ENCODE results near the gene FYB2. TPM values are rescaled to one million over a fixed set of nuclear protein-coding genes. Genes with fewer than 3 reads are reported as not detected.

FYB2 gene
- total and polyA plus RNA-seq, 10 of the 15 experiments (the other 5 are each of a cell fraction or from before 2014, with no cell fraction given), result 0.04 to 0.16 (median 0.05) TPM; not detected in 4

DNA sequence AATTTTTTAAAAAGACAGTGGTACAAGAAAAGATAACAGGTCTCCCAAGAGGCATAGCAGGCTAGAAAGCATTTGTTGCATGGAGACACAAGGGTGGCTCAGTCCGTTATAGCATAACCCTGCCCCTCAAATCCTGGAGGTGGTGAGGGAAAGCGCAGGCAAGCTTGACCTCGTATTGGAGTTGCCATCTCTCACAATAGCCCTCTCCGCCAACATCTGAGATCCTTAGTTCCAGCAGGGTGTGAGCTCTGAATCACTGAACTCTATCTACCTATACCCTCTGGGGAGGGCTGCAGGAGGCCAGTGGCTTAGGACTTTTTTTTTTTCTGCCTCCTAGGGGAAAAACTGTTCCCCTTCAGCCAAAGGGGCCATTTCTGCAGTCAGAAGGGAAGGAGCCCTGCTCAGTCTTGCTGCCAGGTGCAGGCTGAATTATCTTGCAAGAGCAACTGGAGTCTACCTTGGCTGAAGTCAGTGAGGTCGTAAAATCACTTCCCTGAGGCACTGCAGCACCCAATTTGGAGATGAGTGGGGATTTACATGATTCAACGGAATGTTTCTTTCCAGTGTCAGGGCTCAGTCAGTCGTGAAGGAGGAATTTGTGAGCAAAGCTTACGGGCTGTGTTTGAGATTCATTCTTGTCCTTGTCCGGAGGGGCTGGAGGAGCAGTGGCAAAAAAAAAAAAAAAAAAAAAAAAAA is 18.2 kb upstream of the FYB2 start:
- RAD21 ChIA-PET (ENCODE audit: unreplicated experiment), result no interaction called here
- TF ChIP-seq CBX3 (IDR thresholded peaks at IDR 0.05; ENCODE audit: borderline replicate concordance, low read depth) (no peak), BCL11A (IDR thresholded peaks at IDR 0.05; ENCODE audit: low read depth, low read length) (no peak), ZNF622 (IDR thresholded peaks at IDR 0.05) (no peak), YBX1 (IDR thresholded peaks at IDR 0.05) (no peak)
- TF ChIP-seq, protein P1, sequence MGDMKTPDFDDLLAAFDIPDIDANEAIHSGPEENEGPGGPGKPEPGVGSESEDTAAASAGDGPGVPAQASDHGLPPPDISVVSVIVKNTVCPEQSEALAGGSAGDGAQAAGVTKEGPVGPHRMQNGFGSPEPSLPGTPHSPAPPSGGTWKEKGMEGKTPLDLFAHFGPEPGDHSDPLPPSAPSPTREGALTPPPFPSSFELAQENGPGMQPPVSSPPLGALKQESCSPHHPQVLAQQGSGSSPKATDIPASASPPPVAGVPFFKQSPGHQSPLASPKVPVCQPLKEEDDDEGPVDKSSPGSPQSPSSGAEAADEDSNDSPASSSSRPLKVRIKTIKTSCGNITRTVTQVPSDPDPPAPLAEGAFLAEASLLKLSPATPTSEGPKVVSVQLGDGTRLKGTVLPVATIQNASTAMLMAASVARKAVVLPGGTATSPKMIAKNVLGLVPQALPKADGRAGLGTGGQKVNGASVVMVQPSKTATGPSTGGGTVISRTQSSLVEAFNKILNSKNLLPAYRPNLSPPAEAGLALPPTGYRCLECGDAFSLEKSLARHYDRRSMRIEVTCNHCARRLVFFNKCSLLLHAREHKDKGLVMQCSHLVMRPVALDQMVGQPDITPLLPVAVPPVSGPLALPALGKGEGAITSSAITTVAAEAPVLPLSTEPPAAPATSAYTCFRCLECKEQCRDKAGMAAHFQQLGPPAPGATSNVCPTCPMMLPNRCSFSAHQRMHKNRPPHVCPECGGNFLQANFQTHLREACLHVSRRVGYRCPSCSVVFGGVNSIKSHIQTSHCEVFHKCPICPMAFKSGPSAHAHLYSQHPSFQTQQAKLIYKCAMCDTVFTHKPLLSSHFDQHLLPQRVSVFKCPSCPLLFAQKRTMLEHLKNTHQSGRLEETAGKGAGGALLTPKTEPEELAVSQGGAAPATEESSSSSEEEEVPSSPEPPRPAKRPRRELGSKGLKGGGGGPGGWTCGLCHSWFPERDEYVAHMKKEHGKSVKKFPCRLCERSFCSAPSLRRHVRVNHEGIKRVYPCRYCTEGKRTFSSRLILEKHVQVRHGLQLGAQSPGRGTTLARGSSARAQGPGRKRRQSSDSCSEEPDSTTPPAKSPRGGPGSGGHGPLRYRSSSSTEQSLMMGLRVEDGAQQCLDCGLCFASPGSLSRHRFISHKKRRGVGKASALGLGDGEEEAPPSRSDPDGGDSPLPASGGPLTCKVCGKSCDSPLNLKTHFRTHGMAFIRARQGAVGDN (IDR thresholded peaks at IDR 0.05), result no peak
- TF ChIP-seq, protein P2, sequence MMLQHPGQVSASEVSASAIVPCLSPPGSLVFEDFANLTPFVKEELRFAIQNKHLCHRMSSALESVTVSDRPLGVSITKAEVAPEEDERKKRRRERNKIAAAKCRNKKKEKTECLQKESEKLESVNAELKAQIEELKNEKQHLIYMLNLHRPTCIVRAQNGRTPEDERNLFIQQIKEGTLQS (IDR thresholded peaks at IDR 0.05; ENCODE audit: borderline replicate concordance, extremely low read depth, low read depth, low read length), result no peak
- no TSS peak for BruUV-seq (replicated peaks)

More for the DNA sequence above, 18.2 kb upstream of the FYB2 start:
- H3K27ac ChIP-seq (ENCODE audit: control insufficient read depth, insufficient read depth), result no peak overlapping the region
- H3K9me3 ChIP-seq (replicated peaks; ENCODE audit: control insufficient read depth, insufficient read depth, low read length), result no peaks in the 10 kb centered on the region
- intact Hi-C loops (cut with micrococcal nuclease; ENCODE audit: unreplicated experiment) (loop anchor here (5.0 kb wide), 1 partner anchor 1195 kb away; no protein-coding TSS in a partner anchor), in situ Hi-C loops (cut with MboI) (loop anchor here (25.0 kb wide), 1 partner anchor 1725 kb away; no protein-coding TSS in a partner anchor)
- no peak overlapping the region for H2AFZ ChIP-seq (ENCODE audit: control insufficient read depth, low read depth, low read length)
- no peak overlapping the region for H3K4me2 ChIP-seq (ENCODE audit: control insufficient read depth, insufficient read depth)
- ChIA-PET CTCF (interaction anchor here (1.0 kb wide), 2 partner anchors 131 to 1815 kb away, joined by 3 read pairs; no protein-coding TSS in a partner anchor), POLR2A (interaction anchor here (0.6 kb wide), 1 partner anchor 1521 kb away, joined by 3 read pairs; no protein-coding TSS in a partner anchor), SMC1A (ENCODE audit: uncharacterized antibody, unreplicated experiment) (interaction anchor here (0.9 kb wide), 2 partner anchors 17 to 509 kb away, joined by 3 to 5 read pairs; no protein-coding TSS in a partner anchor)
- H3K4me3 ChIP-seq, result no peak overlapping the region
- no peak overlapping the region for H3K9ac ChIP-seq (ENCODE audit: control insufficient read depth, insufficient read depth, low read length)
- H3K79me2 ChIP-seq (ENCODE audit: control insufficient read depth, insufficient read depth, low read length), result no peaks in the 10 kb centered on the region
- ATAC-seq, result no peak
- no peaks in the 10 kb centered on the region for H4K20me1 ChIP-seq (ENCODE audit: control insufficient read depth, insufficient read depth)
- no peak for FAIRE-seq
- no peak for DNase-seq (ENCODE audit: low read depth, low spot score)
- H3K27me3 ChIP-seq (replicated peaks in 1 of 2; ENCODE audit: control insufficient read depth in 2 of 2, insufficient read depth in 2 of 2, low read length in 1 of 2), result no peaks in the 10 kb centered on the region; a peak in 1 of 4 replicates
- WGBS (ENCODE audit: insufficient coverage, insufficient replicate concordance, low lambda C conversion rate, missing lambda C conversion rate), result 25% methylated on average over 9 of the region's 9 CpGs
- H3K36me3 ChIP-seq (ENCODE audit: control insufficient read depth in 2 of 2, insufficient read depth in 2 of 2, low read length in 1 of 2), result no peaks in the 10 kb centered on the region
- no peaks in the 10 kb centered on the region for H3K4me1 ChIP-seq (ENCODE audit: control insufficient read depth, insufficient read depth, low read length)

Measured in GM12878 (cell line).